Activated naive CD8-positive, alpha-beta T cell treated with anti-CD3 and anti-CD28 coated beads, Interleukin-2, amount 50 U/mL, for 24 hours (primary cell): ENCODE results near the gene ABCA7.
A peak's percentile ranks its signal among the peaks of the same experiment; 100 is the strongest.
"Not testable (repeated sequence)": the region's sequence is repeated elsewhere in the genome, so short reads cannot be mapped to it uniquely, and the experiment has no call there.

Experiments
- ATAC-seq: fragments of 150-1000 bp; cut with Tn5 transposase; one replicate; pipeline ENCODE4 v1.10.0; 2021
- DNase-seq: peaks from one replicate; pipeline ENCODE4 v3.0.0; 2021
- H3K27ac Mint-ChIP-seq: one replicate; pipeline ENCODE4 v1.8.0; 2021; ENCODE audit warnings: mild to moderate bottlenecking, mixed read lengths
- H3K27me3 Mint-ChIP-seq: one replicate; pipeline ENCODE4 v1.8.0; 2021; ENCODE audit warnings: mixed read lengths
- H3K36me3 Mint-ChIP-seq: one replicate; pipeline ENCODE4 v1.8.0; 2021; ENCODE audit warnings: low read depth, mixed read lengths
- H3K4me1 Mint-ChIP-seq: one replicate; pipeline ENCODE4 v1.8.0; 2021; ENCODE audit warnings: mixed read lengths
- H3K4me3 Mint-ChIP-seq: one replicate; pipeline ENCODE4 v1.8.0; 2021; ENCODE audit warnings: mild to moderate bottlenecking, moderate library complexity, mixed read lengths
- H3K9me3 Mint-ChIP-seq: one replicate; pipeline ENCODE4 v1.8.0; 2021; ENCODE audit warnings: mixed read lengths

ABCA7 gene

DNA sequence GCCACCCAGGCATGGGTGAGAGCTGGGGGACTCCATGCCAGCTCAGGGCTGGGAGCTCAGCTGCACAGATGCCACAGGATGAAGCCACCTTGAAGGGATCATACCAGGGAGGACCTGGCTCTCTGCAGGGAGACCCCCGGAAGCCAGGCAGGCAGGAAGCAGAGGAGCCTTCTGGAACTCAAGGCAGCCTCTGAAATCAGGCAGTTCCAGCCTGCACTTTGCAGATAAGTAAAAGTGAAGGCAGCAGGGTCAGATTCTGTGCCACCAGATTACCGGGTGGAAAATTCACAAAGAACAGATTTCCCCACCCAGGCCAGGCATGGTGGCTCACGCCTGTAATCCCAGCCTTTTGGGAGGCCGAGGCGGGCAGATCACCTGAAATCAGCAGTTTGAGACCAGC, 21.5 kb upstream of the ABCA7 start:
- Mint-ChIP-seq H3K27me3 (peaks cover 5% of the 10 kb centered on the region), H3K4me3 (peak overlapping the region; percentile 94), H3K27ac (peak overlapping the region; percentile 56), H3K9me3 (no peaks in the 10 kb centered on the region), H3K4me1 (peaks cover 44% of the 10 kb centered on the region), H3K36me3 (peaks cover 7% of the 10 kb centered on the region)
- DNase-seq (no peak), ATAC-seq (no peak)

GRCh38 chr19:1018932-1019615, 20.8 kb upstream of the ABCA7 start:
- Mint-ChIP-seq H3K9me3 (no peaks in the 10 kb centered on the region), H3K36me3 (peaks cover 7% of the 10 kb centered on the region), H3K27me3 (peaks cover 5% of the 10 kb centered on the region), H3K4me3 (peak overlapping the region; percentile 94), H3K4me1 (peaks cover 44% of the 10 kb centered on the region), H3K27ac (peak overlapping the region; percentile 56)
- DNase-seq = no peak
- ATAC-seq = no peak

DNA sequence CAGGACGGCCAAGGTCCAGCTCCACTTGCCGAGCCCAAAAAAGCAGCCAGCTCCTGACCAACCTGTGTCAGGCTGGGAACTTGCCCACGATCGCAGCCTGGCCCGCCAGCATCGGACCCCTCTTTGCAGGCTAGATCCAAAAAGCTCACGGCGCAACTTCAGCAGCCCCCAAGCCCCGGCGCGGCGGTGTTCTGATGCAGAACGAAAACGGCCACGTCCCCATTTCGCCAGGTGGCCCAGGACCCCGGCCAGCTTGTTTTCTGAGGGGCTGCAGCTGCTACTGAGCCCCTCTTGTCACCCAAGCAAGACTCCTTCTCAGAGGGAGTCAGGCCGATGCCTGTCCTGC, 20.3 kb upstream of the ABCA7 start:
- H3K36me3 Mint-ChIP-seq = peaks cover 7% of the 10 kb centered on the region
- H3K27ac Mint-ChIP-seq = peak overlapping the region; percentile 84
- DNase-seq (no peak), ATAC-seq (no peak)
- H3K4me3 Mint-ChIP-seq = peak overlapping the region; percentile 94
- peaks cover 44% of the 10 kb centered on the region for H3K4me1 Mint-ChIP-seq
- H3K27me3 Mint-ChIP-seq = peaks cover 5% of the 10 kb centered on the region
- H3K9me3 Mint-ChIP-seq = no peaks in the 10 kb centered on the region

- no peak for ATAC-seq
- peaks cover 44% of the 10 kb centered on the region for H3K4me1 Mint-ChIP-seq
Observed at GRCh38 chr19:1019980-1020867, 19.7 kb upstream of the ABCA7 start.

GRCh38 chr19:1020868-1021425, 19.0 kb upstream of the ABCA7 start, which contains the start of gene TMEM259:
TSS of gene TMEM259 (minus strand) at chr19:1021123. CDS start at chr19:1020996, 127 bp downstream.
- Mint-ChIP-seq H3K27ac (peak within 1 kb of the TSS; percentile 100), H3K27me3 (peaks cover 5% of the 10 kb centered on the region), H3K4me3 (peak within 1 kb of the TSS; percentile 94), H3K36me3 (peaks cover 7% of the 10 kb centered on the region), H3K9me3 (no peaks in the 10 kb centered on the region), H3K4me1 (peaks cover 46% of the 10 kb centered on the region)
- DNase-seq (peak; percentile 97), ATAC-seq (peak; percentile 90)

More at GRCh38 chr19:1019980-1020867, 19.7 kb upstream of the ABCA7 start:
- Mint-ChIP-seq H3K9me3 (no peaks in the 10 kb centered on the region), H3K4me3 (peak overlapping the region; percentile 94), H3K27ac (peak overlapping the region; percentile 84), H3K36me3 (peaks cover 7% of the 10 kb centered on the region), H3K27me3 (peaks cover 5% of the 10 kb centered on the region)
- peak; percentile 31 for DNase-seq

GRCh38 chr19:1023883-1024188, 16.1 kb upstream of the ABCA7 start:
- H3K4me1 Mint-ChIP-seq = peaks cover 30% of the 10 kb centered on the region
- not testable (repeated sequence) for ATAC-seq, H3K36me3 Mint-ChIP-seq, H3K4me3 Mint-ChIP-seq, H3K27ac Mint-ChIP-seq, H3K9me3 Mint-ChIP-seq, DNase-seq, H3K27me3 Mint-ChIP-seq

DNA sequence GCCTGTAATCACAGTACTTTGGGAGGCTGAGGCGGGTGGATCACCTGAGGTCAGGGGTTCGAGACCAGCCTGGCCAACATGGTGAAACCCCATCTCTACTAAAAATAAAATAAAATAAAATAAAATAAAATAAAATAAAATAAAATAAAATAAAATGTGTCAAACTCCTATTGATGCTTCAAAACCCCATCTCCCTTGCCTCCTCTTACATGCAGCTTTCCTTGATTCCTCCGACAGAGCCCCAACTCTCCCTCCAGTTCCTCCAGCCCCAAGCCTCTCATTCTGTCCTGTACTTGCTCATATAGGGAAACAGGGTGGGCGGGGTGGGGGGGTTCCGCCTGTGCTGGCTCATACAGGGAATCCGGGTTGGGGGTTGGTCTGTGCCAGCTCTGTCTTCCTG, 14.8 kb upstream of the ABCA7 start:
- DNase-seq, H3K4me3 Mint-ChIP-seq, H3K9me3 Mint-ChIP-seq, ATAC-seq, H3K36me3 Mint-ChIP-seq, H3K27me3 Mint-ChIP-seq: not testable (repeated sequence)
- H3K4me1 Mint-ChIP-seq = peaks cover 26% of the 10 kb centered on the region
- peak overlapping the region; percentile 13 for H3K27ac Mint-ChIP-seq

GRCh38 chr19:1025960-1026782, 13.7 kb upstream of the ABCA7 start, which contains the start of gene CNN2:
TSS of gene CNN2 (plus strand) at chr19:1026608. CDS start at chr19:1026662, 54 bp downstream.
- H3K4me3 Mint-ChIP-seq = peak within 1 kb of the TSS; percentile 83
- ATAC-seq (peak; percentile 69), DNase-seq (peak; percentile 77)
- peaks cover 2% of the 10 kb centered on the region for H3K36me3 Mint-ChIP-seq
- no peaks in the 10 kb centered on the region for H3K9me3 Mint-ChIP-seq
- peaks cover 4% of the 10 kb centered on the region for H3K27me3 Mint-ChIP-seq
- H3K4me1 Mint-ChIP-seq = peaks cover 31% of the 10 kb centered on the region
- peak within 1 kb of the TSS; percentile 86 for H3K27ac Mint-ChIP-seq

GRCh38 chr19:1026783-1027649, 12.9 kb upstream of the ABCA7 start:
- Mint-ChIP-seq H3K4me3 (peak overlapping the region; percentile 83), H3K36me3 (peaks cover under 1% of the 10 kb centered on the region), H3K4me1 (peaks cover 23% of the 10 kb centered on the region), H3K27ac (peak overlapping the region; percentile 41), H3K9me3 (no peaks in the 10 kb centered on the region), H3K27me3 (no peaks in the 10 kb centered on the region)
- ATAC-seq (peak; percentile 21), DNase-seq (peak; percentile 57)

GRCh38 chr19:1027650-1028061, 12.3 kb upstream of the ABCA7 start:
- Mint-ChIP-seq H3K27me3 (no peaks in the 10 kb centered on the region), H3K36me3 (peaks cover 6% of the 10 kb centered on the region), H3K9me3 (no peaks in the 10 kb centered on the region), H3K27ac (no peak overlapping the region), H3K4me1 (peaks cover 23% of the 10 kb centered on the region), H3K4me3 (peak overlapping the region; percentile 83)
- DNase-seq (peak; percentile 23), ATAC-seq (peak; percentile 16)

- ATAC-seq (peak; percentile 45), DNase-seq (peak; percentile 61)
- H3K36me3 Mint-ChIP-seq = peaks cover 10% of the 10 kb centered on the region
- peaks cover 24% of the 10 kb centered on the region for H3K4me1 Mint-ChIP-seq
- no peaks in the 10 kb centered on the region for H3K27me3 Mint-ChIP-seq
- peaks cover under 1% of the 10 kb centered on the region for H3K9me3 Mint-ChIP-seq
- H3K4me3 Mint-ChIP-seq = peak overlapping the region; percentile 83
- H3K27ac Mint-ChIP-seq = no peak overlapping the region
Observed at GRCh38 chr19:1028062-1028926, 11.6 kb upstream of the ABCA7 start.

DNA sequence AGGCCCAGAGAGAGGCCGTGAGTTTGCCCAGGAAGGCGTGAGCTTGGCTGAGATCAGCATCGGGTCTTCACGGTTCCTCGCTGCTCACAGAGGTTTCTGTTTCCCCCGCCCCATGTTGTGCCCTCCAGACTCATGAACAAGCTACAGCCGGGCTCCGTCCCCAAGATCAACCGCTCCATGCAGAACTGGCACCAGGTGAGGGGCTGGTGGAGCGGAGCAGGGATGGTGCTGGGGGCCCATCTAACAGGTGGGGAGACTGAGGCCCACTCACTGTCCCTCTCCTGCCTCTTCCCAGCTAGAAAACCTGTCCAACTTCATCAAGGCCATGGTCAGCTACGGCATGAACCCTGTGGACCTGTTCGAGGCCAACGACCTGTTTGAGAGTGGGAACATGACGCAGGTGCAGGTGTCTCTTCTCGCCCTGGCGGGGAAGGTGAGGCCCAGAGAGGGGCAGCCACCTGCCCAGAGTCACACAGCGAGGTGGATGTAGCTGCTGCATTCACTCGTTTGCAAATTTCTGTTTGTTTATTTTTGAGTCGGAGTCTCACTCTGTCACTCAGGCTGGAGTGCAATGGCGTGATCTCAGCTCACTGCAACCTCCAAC, 7.5 kb upstream of the ABCA7 start:
- ATAC-seq (no peak), DNase-seq (no peak)
- Mint-ChIP-seq H3K27ac (no peak overlapping the region), H3K9me3 (peaks cover 4% of the 10 kb centered on the region), H3K4me3 (no peak overlapping the region), H3K36me3 (peaks cover 19% of the 10 kb centered on the region), H3K4me1 (peaks cover 20% of the 10 kb centered on the region), H3K27me3 (no peaks in the 10 kb centered on the region)
